HFFc6 (cell line): ENCODE results near the gene ARID3B. TPM values are rescaled to one million over a fixed set of nuclear protein-coding genes. Genes with fewer than 3 reads are reported as not detected.

ENCODE experiments used
- DNase-seq: peaks from one replicate; pipeline ENCODE4 v3.0.0-alpha.2; 2018
- H3K27ac Mint-ChIP-seq: 2 replicates; pipeline ENCODE4 v1.8.0; 2020; ENCODE audit warnings: mild to moderate bottlenecking, mixed read lengths
- H3K27me3 Mint-ChIP-seq: 2 replicates; pipeline ENCODE4 v1.8.0; 2021; ENCODE audit warnings: mild to moderate bottlenecking, moderate library complexity, mixed read lengths; ENCODE audit not compliant: insufficient read depth
- H3K36me3 Mint-ChIP-seq: 2 replicates; pipeline ENCODE4 v1.8.0; 2021; ENCODE audit warnings: low read depth, mixed read lengths
- H3K4me1 Mint-ChIP-seq: 2 replicates; pipeline ENCODE4 v1.8.0; 2020; ENCODE audit warnings: low read depth, mixed read lengths
- H3K4me3 Mint-ChIP-seq: 2 replicates; pipeline ENCODE4 v1.8.0; 2020; ENCODE audit warnings: mild to moderate bottlenecking, moderate library complexity, mixed read lengths
- H3K9me3 Mint-ChIP-seq: 2 replicates; pipeline ENCODE4 v1.8.0; 2020; ENCODE audit warnings: mild to moderate bottlenecking, mixed read lengths
- total RNA-seq, 6 experiments: library from RNA; stranded (reverse); fragmentation: NEBNext Ultra II Directional; extraction: Animal tissue kit (Norgen Biotek cat#: 25700); gene quantifications; 2 replicates in 1 of 6; 3 replicates in 5 of 6; pipeline ENCODE4 v1.2.3, GENCODE V29; 2021
- TF ChIP-seq, protein P1 (sequence below): fragments of 200-600 bp; sonication (generic); IDR thresholded peaks from 2 replicates; pipeline ENCODE4 v1.5.0; 2021; ENCODE audit warnings: antibody characterized with exemption, mild to moderate bottlenecking

Gene ARID3B
- total RNA-seq, 6 experiments from 2014 or later, result 1.2 to 2.1 (median 1.6) TPM

DNA sequence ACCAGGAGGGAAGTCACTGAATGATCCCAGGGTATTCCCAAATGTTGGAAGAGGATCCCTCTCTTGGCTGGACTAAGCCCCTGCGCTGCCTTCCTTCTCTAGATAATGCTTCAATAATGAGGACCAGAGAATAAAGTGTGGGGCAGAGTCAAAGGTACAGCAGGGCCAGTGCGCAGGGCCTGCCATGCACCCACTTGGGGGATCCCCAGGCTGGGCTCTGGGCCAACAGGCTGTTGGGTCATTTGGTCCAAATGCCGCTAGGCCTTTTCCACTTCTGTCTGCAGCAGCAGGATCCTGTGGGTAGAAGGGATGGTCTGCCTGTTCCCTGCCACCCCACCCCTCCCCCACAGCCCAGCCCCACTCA is 68.9 kb downstream of the ARID3B start:
- Mint-ChIP-seq H3K36me3 (no peaks in the 10 kb centered on the region), H3K27ac (no peak overlapping the region), H3K4me3 (no peak overlapping the region), H3K9me3 (no peaks in the 10 kb centered on the region), H3K27me3 (peaks cover 26% of the 10 kb centered on the region), H3K4me1 (no peaks in the 10 kb centered on the region)
- DNase-seq, result no peak
- TF ChIP-seq, protein P1, sequence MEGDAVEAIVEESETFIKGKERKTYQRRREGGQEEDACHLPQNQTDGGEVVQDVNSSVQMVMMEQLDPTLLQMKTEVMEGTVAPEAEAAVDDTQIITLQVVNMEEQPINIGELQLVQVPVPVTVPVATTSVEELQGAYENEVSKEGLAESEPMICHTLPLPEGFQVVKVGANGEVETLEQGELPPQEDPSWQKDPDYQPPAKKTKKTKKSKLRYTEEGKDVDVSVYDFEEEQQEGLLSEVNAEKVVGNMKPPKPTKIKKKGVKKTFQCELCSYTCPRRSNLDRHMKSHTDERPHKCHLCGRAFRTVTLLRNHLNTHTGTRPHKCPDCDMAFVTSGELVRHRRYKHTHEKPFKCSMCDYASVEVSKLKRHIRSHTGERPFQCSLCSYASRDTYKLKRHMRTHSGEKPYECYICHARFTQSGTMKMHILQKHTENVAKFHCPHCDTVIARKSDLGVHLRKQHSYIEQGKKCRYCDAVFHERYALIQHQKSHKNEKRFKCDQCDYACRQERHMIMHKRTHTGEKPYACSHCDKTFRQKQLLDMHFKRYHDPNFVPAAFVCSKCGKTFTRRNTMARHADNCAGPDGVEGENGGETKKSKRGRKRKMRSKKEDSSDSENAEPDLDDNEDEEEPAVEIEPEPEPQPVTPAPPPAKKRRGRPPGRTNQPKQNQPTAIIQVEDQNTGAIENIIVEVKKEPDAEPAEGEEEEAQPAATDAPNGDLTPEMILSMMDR, result no peak

DNA sequence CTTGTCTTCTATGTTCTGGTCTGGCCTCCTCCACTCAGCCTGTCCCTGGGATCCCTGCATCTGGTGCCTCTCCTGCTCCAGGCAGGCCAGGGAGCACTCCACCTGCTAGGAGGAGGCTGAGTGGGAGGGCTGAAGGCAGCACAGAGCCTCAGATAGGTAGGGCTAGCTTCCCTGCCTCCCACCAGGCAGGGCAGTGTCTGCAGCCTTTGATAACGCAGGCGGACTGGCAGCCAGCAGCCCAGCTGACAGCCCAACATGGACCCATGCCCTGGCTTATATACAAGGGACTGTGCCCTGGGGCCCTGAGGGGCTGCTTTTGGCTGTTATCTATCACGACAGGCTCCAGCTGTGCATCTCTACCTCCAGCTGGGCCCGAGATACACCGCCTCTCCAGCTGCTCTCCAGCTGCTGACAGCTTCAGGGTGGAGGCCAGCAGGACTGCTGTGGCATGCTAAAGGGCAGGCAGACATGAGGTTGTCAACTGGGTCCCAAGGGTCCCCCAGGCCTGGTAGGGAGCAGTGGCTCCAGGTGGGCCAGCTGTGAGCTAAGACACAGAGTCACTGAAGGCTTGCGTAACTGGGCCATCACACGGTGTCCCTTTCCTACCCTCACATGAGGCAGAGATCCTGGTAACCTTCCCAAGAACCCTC is 69.4 kb downstream of the ARID3B start:
- no peaks in the 10 kb centered on the region for H3K4me1 Mint-ChIP-seq
- TF ChIP-seq, protein P1, result no peak
- H3K36me3 Mint-ChIP-seq, result no peaks in the 10 kb centered on the region
- H3K27me3 Mint-ChIP-seq, result peaks cover 26% of the 10 kb centered on the region
- H3K27ac Mint-ChIP-seq, result no peak overlapping the region
- no peak overlapping the region for H3K4me3 Mint-ChIP-seq
- no peaks in the 10 kb centered on the region for H3K9me3 Mint-ChIP-seq
- DNase-seq, result no peak

DNA sequence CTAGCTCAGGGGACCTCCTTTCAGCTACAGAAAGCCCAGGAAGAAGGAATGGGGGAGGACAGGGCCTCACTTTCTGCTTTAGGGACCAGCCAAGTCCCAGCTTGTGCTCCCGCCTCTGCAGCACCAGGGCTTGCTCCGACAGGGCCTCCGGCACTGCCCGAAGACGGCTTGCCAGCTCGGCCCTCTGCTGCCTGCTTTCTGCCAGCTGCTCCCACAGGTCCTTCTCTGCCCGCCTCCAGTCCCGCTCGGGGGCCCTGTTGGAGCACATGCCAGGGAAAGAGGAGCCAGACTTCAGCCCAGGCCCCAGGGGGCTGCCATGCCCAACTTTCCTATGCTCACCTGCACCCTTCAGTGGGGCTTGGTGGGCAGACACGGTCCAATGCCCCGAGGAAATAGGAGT is 70.3 kb downstream of the ARID3B start:
- H3K4me1 Mint-ChIP-seq, result no peaks in the 10 kb centered on the region
- no peak for DNase-seq
- H3K36me3 Mint-ChIP-seq, result no peaks in the 10 kb centered on the region
- no peaks in the 10 kb centered on the region for H3K9me3 Mint-ChIP-seq
- TF ChIP-seq, protein P1, result no peak
- H3K4me3 Mint-ChIP-seq, result no peak overlapping the region
- no peak overlapping the region for H3K27ac Mint-ChIP-seq
- peaks cover 26% of the 10 kb centered on the region for H3K27me3 Mint-ChIP-seq

DNA sequence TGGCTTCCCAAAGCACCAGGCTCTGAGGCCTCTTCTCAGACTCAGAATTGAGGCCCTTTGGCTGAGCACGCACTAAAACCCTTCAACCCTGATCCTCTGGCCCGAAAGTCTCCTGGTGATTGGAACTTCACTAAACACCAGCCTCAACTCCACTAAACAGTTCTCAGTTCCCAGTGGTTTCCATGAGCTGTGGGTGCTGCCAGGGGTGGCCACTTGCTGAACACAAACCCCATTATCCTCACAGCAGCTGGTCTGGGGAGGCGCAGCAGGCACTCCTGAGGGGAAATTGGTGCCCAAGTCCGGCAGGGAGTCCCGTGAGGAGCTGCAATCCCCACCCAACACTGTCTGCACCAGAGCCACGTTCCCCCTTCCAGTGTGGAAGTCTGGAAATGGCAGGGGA is 70.8 kb downstream of the ARID3B start:
- H3K27me3 Mint-ChIP-seq, result peaks cover 24% of the 10 kb centered on the region
- H3K27ac Mint-ChIP-seq, result no peak overlapping the region
- H3K36me3 Mint-ChIP-seq, result no peaks in the 10 kb centered on the region
- peaks cover 5% of the 10 kb centered on the region for H3K4me1 Mint-ChIP-seq
- no peak for DNase-seq
- no peak overlapping the region for H3K4me3 Mint-ChIP-seq
- no peaks in the 10 kb centered on the region for H3K9me3 Mint-ChIP-seq
- TF ChIP-seq, protein P1, result no peak

DNA sequence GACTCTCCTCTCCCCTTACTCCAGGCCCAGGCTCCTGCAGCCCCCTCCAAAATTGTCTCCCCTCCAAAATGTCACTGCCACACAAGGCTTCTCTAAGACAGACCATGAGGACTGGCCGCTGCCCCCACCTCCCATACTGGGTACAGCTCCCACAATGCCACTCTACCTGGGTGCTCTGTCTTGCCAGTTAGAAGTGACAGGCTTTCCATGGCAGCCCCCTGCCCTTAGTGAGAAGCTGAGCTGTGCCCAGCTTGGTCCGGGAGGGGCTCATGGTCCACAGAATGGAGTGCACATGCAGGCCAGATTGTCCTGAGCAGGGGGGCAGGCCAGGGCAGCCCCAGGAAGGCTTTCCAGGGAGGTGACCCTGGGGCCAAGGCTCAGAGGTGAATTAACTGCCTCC is 71.7 kb downstream of the ARID3B start:
- Mint-ChIP-seq H3K4me1 (peaks cover 13% of the 10 kb centered on the region), H3K9me3 (no peaks in the 10 kb centered on the region), H3K36me3 (no peaks in the 10 kb centered on the region; the same call in 1 of the 2 replicates), H3K27ac (peak overlapping the region; percentile 53; the same call in 1 of the 2 replicates), H3K4me3 (no peak overlapping the region; the same call in 1 of the 2 replicates), H3K27me3 (peaks cover 24% of the 10 kb centered on the region)
- no peak for DNase-seq
- TF ChIP-seq, protein P1, result no peak
